H9 (cell line): ENCODE data around the gene SMIM36. TPM values are rescaled to one million over a fixed set of nuclear protein-coding genes. Genes with fewer than 3 reads are reported as not detected.

ENCODE experiments used
- DNase-seq: peaks from one replicate; pipeline ENCODE4 v3.0.0-alpha.2; 2017
- H2AFZ ChIP-seq: one replicate; pipeline ENCODE4 v1.6.1; 2013; ENCODE audit warnings: mild to moderate bottlenecking, low read length, control low read depth, moderate library complexity
- H2AK5ac ChIP-seq: 2 replicates; pipeline ENCODE4 v1.6.1; 2013; ENCODE audit warnings: low read length, control low read depth, mixed read lengths; ENCODE audit not compliant: insufficient read length
- H2BK120ac ChIP-seq: one replicate; pipeline ENCODE4 v1.6.1; 2013; ENCODE audit warnings: low read depth, mild to moderate bottlenecking, low read length, control low read depth, inconsistent platforms; ENCODE audit not compliant: poor library complexity, severe bottlenecking
- H2BK12ac ChIP-seq: 2 replicates; pipeline ENCODE4 v1.6.1; 2013; ENCODE audit warnings: low read length, control low read depth, mixed read lengths, low read depth; ENCODE audit not compliant: insufficient read length
- H2BK15ac ChIP-seq: 2 replicates; pipeline ENCODE4 v1.6.1; 2013; ENCODE audit warnings: low read depth, low read length, control low read depth
- H2BK20ac ChIP-seq: one replicate; pipeline ENCODE4 v1.6.1; 2013; ENCODE audit warnings: low read depth, mild to moderate bottlenecking, low read length, control low read depth, inconsistent platforms; ENCODE audit not compliant: poor library complexity, severe bottlenecking
- H2BK5ac ChIP-seq: 2 replicates; pipeline ENCODE4 v1.6.1; 2013; ENCODE audit warnings: low read length, control low read depth, mixed read lengths; ENCODE audit not compliant: insufficient read length
- H3K14ac ChIP-seq: 2 replicates; pipeline ENCODE4 v1.6.1; 2013; ENCODE audit warnings: low read length, control low read depth; ENCODE audit not compliant: insufficient read depth
- H3K18ac ChIP-seq: 2 replicates; pipeline ENCODE4 v1.6.1; 2013; ENCODE audit warnings: low read depth, mild to moderate bottlenecking, mixed read lengths, low read length, control low read depth; ENCODE audit not compliant: insufficient read length
- H3K23ac ChIP-seq: 2 replicates; pipeline ENCODE4 v1.6.1; 2013; ENCODE audit warnings: low read length, control low read depth, mixed read lengths, low read depth; ENCODE audit not compliant: insufficient read length
- H3K23me2 ChIP-seq: 2 replicates; pipeline ENCODE4 v1.6.1; 2013; ENCODE audit warnings: low read depth, mild to moderate bottlenecking, mixed read lengths, low read length, control low read depth; ENCODE audit not compliant: insufficient read length, poor library complexity, severe bottlenecking
- H3K27ac ChIP-seq: 2 replicates; pipeline ENCODE4 v1.5.1; 2013; ENCODE audit warnings: low read length, control low read depth, mixed read lengths, low read depth; ENCODE audit not compliant: insufficient read length
- H3K27me3 ChIP-seq: 2 replicates; pipeline ENCODE4 v1.6.1; 2013; ENCODE audit warnings: low read length, control low read depth, inconsistent platforms; ENCODE audit not compliant: insufficient read depth
- H3K4ac ChIP-seq: 2 replicates; pipeline ENCODE4 v1.6.1; 2013; ENCODE audit warnings: low read depth, mild to moderate bottlenecking, control low read depth, inconsistent platforms, low read length, moderate library complexity
- H3K4me1 ChIP-seq: 2 replicates; pipeline ENCODE4 v1.6.1; 2013; ENCODE audit warnings: low read length, control low read depth, inconsistent platforms; ENCODE audit not compliant: insufficient read depth
- H3K4me2 ChIP-seq: 2 replicates; pipeline ENCODE4 v1.6.1; 2013; ENCODE audit warnings: low read length, control low read depth, mixed read lengths; ENCODE audit not compliant: insufficient read length, insufficient read depth
- H3K56ac ChIP-seq: 2 replicates; pipeline ENCODE4 v1.6.1; 2013; ENCODE audit warnings: low read depth, mild to moderate bottlenecking, mixed read lengths, low read length, control low read depth; ENCODE audit not compliant: insufficient read length
- H3K79me1 ChIP-seq: 2 replicates; pipeline ENCODE4 v1.6.1; 2013; ENCODE audit warnings: low read depth, mild to moderate bottlenecking, moderate library complexity, low read length, control low read depth, inconsistent platforms; ENCODE audit not compliant: insufficient read depth, poor library complexity, severe bottlenecking
- H3K79me2 ChIP-seq: 2 replicates; pipeline ENCODE4 v1.6.1; 2013; ENCODE audit warnings: low read length, control low read depth, inconsistent platforms; ENCODE audit not compliant: insufficient read depth
- H3K9ac ChIP-seq: 2 replicates; pipeline ENCODE4 v1.6.1; 2013; ENCODE audit warnings: low read length, control low read depth, mixed read lengths; ENCODE audit not compliant: insufficient read length; ENCODE audit errors: extremely low read depth
- H3K9me3 ChIP-seq: one replicate; pipeline ENCODE4 v1.6.1; 2013; ENCODE audit warnings: low read depth, low read length, inconsistent platforms; ENCODE audit not compliant: control insufficient read depth
- H3T11ph ChIP-seq: one replicate; pipeline ENCODE4 v1.6.1; 2013; ENCODE audit warnings: mild to moderate bottlenecking, low read length, control low read depth, inconsistent platforms
- H4K20me1 ChIP-seq: one replicate; pipeline ENCODE4 v1.6.1; 2013; ENCODE audit not compliant: control insufficient read depth, insufficient read length, insufficient read depth
- H4K5ac ChIP-seq: 2 replicates; pipeline ENCODE4 v1.6.1; 2013; ENCODE audit warnings: low read depth, mild to moderate bottlenecking, mixed read lengths, low read length, control low read depth; ENCODE audit not compliant: insufficient read length
- H4K8ac ChIP-seq: replicated peaks from 2 replicates; pipeline ENCODE4 v1.6.1; 2013; ENCODE audit warnings: low read length, control low read depth, mixed read lengths, low read depth; ENCODE audit not compliant: insufficient read length
- H4K91ac ChIP-seq: 2 replicates; pipeline ENCODE4 v1.6.1; 2013; ENCODE audit warnings: low read depth, mild to moderate bottlenecking, moderate library complexity, mixed read lengths, low read length, control low read depth; ENCODE audit not compliant: insufficient read length
- H3K27ac Mint-ChIP-seq, 3 experiments: 2 replicates in 2 of 3; 3 replicates in 1 of 3; pipeline ENCODE4 v1.8.0; 2020 to 2021; ENCODE audit warnings: mixed read lengths in 3 of 3, mild to moderate bottlenecking in 1 of 3, moderate library complexity in 1 of 3
- H3K27me3 Mint-ChIP-seq: 2 replicates; pipeline ENCODE4 v1.8.0; 2021; ENCODE audit warnings: low read depth, mild to moderate bottlenecking, moderate library complexity, mixed read lengths
- H3K36me3 Mint-ChIP-seq, 3 experiments: 2 replicates in 2 of 3; 3 replicates in 1 of 3; pipeline ENCODE4 v1.8.0; 2020 to 2021; ENCODE audit warnings: low read depth in 3 of 3, mixed read lengths in 3 of 3; ENCODE audit not compliant: insufficient read depth in 1 of 3
- H3K4me1 Mint-ChIP-seq, 2 experiments: 2 replicates each; pipeline ENCODE4 v1.8.0; 2020; ENCODE audit warnings: mixed read lengths in 2 of 2
- H3K4me3 Mint-ChIP-seq, 2 experiments: 2 replicates in 1 of 2; 3 replicates in 1 of 2; pipeline ENCODE4 v1.8.0; 2020 to 2021; ENCODE audit warnings: mild to moderate bottlenecking in 2 of 2, mixed read lengths in 2 of 2, moderate library complexity in 1 of 2
- H3K9me3 Mint-ChIP-seq, 2 experiments: 2 replicates in 1 of 2; 3 replicates in 1 of 2; pipeline ENCODE4 v1.8.0; 2020; ENCODE audit warnings: mild to moderate bottlenecking in 2 of 2, mixed read lengths in 2 of 2, moderate library complexity in 1 of 2
- WGBS: extraction: QIAGEN DNeasy Blood & Tissue Kit; methylation state at CpG from one replicate; pipeline ENCODE4 v1.1.7; 2013; ENCODE audit warnings: missing lambda C conversion rate, low lambda C conversion rate, mixed read lengths; ENCODE audit not compliant: insufficient read length; ENCODE audit errors: extremely low coverage; 5-methylcytosine and 5-hydroxymethylcytosine counted together
- total RNA-seq: library from RNA; stranded (reverse); gene quantifications from 2 replicates; pipeline ENCODE4 v1.2.1, GENCODE V29; 2021
- TF ChIP-seq, protein P1 (sequence below): fragments of 200-600 bp; sonication (generic); conservative IDR thresholded peaks from 3 replicates; pipeline ENCODE4 v1.8.0; 2021; ENCODE audit warnings: antibody characterized with exemption, mild to moderate bottlenecking

SMIM36 gene
- total RNA-seq, 1 experiment from 2014 or later = not detected

DNA sequence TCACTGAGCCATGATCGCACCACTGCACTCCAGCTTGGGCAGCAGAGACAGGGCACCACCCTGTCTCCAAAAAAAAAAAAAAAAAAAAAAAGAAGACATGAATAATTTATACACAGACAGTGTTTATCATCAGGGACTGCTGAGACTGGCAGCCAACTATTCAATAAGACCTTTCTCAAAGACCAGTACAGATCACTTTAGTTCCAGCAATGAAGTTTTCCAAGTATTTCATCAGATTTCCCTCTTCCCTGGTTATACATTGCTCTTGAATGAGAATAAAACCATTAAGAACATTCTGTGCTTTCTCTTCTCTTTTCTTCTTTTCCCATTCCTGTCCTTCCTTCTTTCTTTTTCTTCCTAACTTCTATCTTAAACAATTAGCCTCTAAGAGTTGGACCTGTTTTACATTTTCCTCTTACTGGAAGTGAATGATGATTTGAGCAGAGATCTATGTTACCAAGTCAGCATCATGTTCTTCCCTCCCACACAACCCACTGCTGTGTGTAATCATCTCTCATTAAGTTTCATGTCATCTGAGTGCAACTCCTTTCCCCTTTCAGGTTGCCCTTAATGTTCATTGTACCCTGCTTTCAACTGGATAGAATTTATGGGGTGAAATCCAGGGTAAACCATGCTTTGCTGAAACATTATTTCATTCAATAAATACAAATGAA, 35.9 kb upstream of the SMIM36 start:
- Histone ChIP-seq H4K20me1 (no peaks in the 10 kb centered on the region), H2BK15ac (no peak overlapping the region), H2BK20ac (no peak overlapping the region), H3K4ac (no peak overlapping the region), H2BK120ac (no peak overlapping the region), H3K27ac (no peak overlapping the region), H3T11ph (no peak overlapping the region), H3K79me1 (no peaks in the 10 kb centered on the region), H4K91ac (no peak overlapping the region), H2AFZ (no peak overlapping the region), H3K18ac (no peak overlapping the region), H4K5ac (no peak overlapping the region), H3K14ac (no peak overlapping the region), H3K4me1 (no peaks in the 10 kb centered on the region; the same call in 1 of the 2 replicates), H3K9me3 (no peaks in the 10 kb centered on the region), H2BK12ac (no peak overlapping the region), H3K27me3 (no peaks in the 10 kb centered on the region), H3K23ac (no peak overlapping the region), H3K23me2 (no peaks in the 10 kb centered on the region), H3K9ac (no peak overlapping the region), H4K8ac (no peak overlapping the region), H3K79me2 (no peaks in the 10 kb centered on the region), H3K56ac (no peak overlapping the region), H2AK5ac (no peak overlapping the region), H2BK5ac (no peak overlapping the region), H3K4me2 (no peak overlapping the region)
- Mint-ChIP-seq H3K27me3 (no peaks in the 10 kb centered on the region), H3K9me3 (no peaks in the 10 kb centered on the region), H3K4me1 (peaks cover 10 to 15% of the 10 kb centered on the region in 2 experiments), H3K4me3 (no peak overlapping the region), H3K36me3 (no peaks in the 10 kb centered on the region; a peak in 1 of 7 replicates), H3K27ac (no peak overlapping the region)
- TF ChIP-seq, protein P1, sequence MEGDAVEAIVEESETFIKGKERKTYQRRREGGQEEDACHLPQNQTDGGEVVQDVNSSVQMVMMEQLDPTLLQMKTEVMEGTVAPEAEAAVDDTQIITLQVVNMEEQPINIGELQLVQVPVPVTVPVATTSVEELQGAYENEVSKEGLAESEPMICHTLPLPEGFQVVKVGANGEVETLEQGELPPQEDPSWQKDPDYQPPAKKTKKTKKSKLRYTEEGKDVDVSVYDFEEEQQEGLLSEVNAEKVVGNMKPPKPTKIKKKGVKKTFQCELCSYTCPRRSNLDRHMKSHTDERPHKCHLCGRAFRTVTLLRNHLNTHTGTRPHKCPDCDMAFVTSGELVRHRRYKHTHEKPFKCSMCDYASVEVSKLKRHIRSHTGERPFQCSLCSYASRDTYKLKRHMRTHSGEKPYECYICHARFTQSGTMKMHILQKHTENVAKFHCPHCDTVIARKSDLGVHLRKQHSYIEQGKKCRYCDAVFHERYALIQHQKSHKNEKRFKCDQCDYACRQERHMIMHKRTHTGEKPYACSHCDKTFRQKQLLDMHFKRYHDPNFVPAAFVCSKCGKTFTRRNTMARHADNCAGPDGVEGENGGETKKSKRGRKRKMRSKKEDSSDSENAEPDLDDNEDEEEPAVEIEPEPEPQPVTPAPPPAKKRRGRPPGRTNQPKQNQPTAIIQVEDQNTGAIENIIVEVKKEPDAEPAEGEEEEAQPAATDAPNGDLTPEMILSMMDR = no peak
- WGBS = no CpG with 5 or more reads among the region's 1 CpG
- DNase-seq = no peak
